ENCODE results near the gene SMAD3. TPM values are rescaled to one million over a fixed set of nuclear protein-coding genes. Genes with fewer than 3 reads are reported as not detected.
A peak's percentile ranks its signal among the peaks of the same experiment; 100 is the strongest.

Gene SMAD3
- total RNA-seq, 2 donors from 2014 or later = 57.0 to 94.9 TPM

DNA sequence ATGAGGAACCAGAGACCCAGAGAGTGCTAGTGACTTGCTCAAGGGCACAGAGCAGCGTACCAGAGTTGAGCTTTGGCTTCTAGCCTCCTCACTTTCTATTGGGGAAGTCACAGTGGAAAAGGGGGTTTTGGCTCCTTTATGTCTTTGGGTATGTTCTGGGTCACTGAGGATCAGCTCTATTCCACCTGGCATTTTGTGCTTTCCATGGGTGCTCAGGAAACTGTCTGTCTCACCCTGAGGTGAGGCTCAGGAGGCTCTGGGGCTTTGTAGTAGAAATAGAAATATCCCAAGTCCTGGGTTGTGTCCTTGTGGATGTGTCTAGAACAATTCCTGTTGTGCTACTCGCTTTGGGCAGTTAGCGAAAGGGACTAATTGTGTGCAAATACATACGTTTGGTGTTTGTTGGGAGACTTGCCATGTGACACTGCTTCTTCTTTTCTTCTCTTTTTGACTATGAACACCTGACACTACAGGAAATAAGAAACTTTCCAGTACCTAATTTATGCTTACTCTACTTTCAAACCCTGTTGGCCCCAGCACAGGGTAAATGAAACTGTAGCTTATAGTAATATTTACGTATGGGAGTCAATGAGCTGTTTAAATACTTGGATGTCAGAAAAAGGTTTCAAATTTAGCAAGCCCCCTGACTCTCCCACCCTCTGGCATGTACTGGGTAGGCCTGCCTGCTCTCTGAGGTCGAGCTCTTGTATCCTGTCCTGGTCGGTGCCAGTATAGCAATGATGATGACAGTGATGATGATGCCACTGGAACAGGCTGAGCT lies 35.6 kb downstream of the SMAD3 start:
- Mint-ChIP-seq H3K4me1 (peaks cover 47% of the 10 kb centered on the region), H3K27ac (no peak overlapping the region), H3K9me3 (no peaks in the 10 kb centered on the region), H3K36me3 (ENCODE audit: low read depth) (peaks cover 58% of the 10 kb centered on the region), H3K27me3 (no peaks in the 10 kb centered on the region), H3K4me3 (no peak overlapping the region)
- peak; percentile 76 for ATAC-seq (replicated peaks)

DNA sequence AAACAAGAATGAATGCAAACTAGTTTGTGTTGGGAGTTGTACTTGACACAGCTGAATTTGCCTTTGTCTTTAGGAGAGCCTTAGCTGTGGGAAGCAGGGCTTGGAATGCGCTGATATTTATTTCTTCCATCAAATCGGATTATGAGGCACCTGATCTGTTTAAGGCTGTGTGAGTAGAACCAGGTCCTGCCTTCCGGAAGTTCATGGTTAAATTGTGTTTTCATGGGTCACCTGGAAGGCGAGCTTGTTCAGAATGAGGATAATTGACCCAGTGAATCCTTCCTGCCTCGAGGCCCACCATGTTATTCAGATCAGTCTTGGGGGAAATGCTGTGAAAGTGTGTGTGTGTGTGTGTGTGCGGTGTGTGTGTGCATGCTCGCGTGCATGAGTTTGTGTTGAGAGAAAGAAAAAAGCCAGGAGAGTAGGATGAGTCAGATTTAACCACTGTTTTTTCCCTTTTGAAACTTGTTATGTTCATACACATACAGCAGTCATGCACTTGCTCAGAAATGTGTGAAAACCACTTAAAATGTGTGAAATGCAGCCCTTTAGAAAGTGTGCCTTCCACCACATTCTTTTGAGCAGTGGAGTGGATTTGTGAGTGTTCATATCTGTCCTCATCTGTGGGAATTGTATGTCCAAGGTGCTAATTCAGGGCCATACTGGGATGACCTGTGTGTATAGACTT lies 36.7 kb downstream of the SMAD3 start:
- Mint-ChIP-seq H3K27ac (no peak overlapping the region), H3K4me1 (peaks cover 49% of the 10 kb centered on the region), H3K27me3 (no peaks in the 10 kb centered on the region), H3K9me3 (no peaks in the 10 kb centered on the region), H3K4me3 (no peak overlapping the region), H3K36me3 (ENCODE audit: low read depth) (peaks cover 60% of the 10 kb centered on the region)
- peak; percentile 56 for ATAC-seq (replicated peaks)

DNA sequence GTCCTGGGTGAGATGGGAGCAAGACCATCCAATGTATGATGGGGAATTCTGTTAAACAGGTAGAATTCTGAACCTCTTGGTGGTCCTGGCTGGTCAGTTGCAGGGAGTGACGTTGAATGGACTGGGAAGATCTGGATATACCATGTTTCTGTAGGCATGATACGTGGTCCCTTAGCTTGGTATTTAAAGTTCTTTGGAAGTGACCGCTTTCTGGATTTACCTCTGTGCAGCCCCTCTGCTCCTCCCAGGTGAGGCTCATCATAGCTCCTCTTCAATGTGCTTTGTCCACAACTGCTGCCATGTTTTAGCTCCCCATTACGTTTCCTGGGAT lies 37.2 kb downstream of the SMAD3 start:
- Mint-ChIP-seq H3K36me3 (ENCODE audit: low read depth) (peaks cover 55% of the 10 kb centered on the region), H3K27me3 (no peaks in the 10 kb centered on the region), H3K9me3 (no peaks in the 10 kb centered on the region), H3K4me3 (no peak overlapping the region), H3K4me1 (peaks cover 46% of the 10 kb centered on the region), H3K27ac (no peak overlapping the region)
- no peak for ATAC-seq (replicated peaks)

DNA sequence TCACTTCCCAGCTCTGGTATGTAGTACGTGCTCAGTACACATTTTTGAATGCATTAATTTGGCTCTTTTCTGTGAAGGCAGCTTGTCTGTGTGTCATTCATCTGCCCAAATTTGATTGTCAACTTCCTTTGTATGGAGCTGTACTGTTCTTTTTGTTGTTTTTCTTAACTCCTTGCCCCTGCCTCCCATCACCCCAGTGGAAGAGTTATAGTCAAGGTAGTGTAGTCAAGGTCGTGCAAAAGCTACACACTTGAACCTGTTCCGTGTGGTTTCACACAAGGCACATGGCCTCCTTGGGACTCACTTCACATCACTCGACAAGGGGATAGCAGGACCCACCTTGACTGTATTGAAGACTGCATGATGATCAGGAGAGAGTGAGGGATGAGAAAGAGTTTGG lies 37.6 kb downstream of the SMAD3 start:
- peaks cover 44% of the 10 kb centered on the region for H3K4me1 Mint-ChIP-seq

DNA sequence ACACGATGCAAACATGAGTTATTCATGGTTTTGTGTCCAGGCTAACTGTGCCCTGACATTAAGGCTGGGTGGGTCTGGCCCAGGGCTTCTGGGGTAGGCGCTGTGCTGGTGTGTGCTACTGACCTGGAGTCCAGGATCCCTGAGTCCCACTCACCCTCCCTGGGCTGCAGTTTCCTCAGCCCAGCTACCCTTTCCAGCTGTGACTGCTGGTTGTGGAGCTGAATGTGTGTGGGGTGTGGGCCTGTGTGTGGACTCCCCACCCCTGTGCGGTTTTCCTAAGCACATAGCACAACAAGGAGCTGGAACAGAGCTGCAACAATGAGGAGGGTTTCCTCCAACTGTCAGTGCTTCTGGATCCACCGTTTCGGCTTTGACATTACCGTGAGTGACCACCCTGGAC lies 38.0 kb downstream of the SMAD3 start:
- Mint-ChIP-seq H3K9me3 (no peaks in the 10 kb centered on the region), H3K4me1 (peaks cover 44% of the 10 kb centered on the region), H3K27ac (no peak overlapping the region), H3K36me3 (ENCODE audit: low read depth) (peaks cover 50% of the 10 kb centered on the region), H3K27me3 (no peaks in the 10 kb centered on the region), H3K4me3 (no peak overlapping the region)
- ATAC-seq (replicated peaks) = no peak

More for the DNA sequence above, 37.6 kb downstream of the SMAD3 start:
- no peak overlapping the region for H3K27ac Mint-ChIP-seq
- H3K9me3 Mint-ChIP-seq = no peaks in the 10 kb centered on the region
- H3K4me3 Mint-ChIP-seq = no peak overlapping the region
- ATAC-seq (replicated peaks) = no peak
- H3K36me3 Mint-ChIP-seq (ENCODE audit: low read depth) = peaks cover 50% of the 10 kb centered on the region
- no peaks in the 10 kb centered on the region for H3K27me3 Mint-ChIP-seq

DNA sequence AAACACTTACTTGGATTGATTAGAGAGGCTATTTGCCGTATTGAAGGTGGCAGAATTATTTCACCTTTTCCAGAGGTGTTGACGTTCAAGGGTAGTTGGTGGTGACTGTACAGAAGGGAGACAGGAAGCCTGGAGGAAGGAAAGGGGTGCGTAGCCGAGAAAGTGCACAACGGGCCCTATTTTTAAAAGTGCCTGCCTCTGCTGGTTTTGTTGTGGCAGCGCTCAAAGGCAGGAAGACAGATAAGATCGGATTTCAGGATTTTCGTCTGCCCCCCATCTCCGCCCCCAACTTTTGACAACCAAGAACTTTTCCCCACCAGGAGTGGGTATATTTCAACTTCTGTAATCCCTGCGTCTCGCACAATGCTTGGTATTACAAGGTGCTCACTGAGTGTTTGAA lies 38.5 kb downstream of the SMAD3 start:
- H3K27ac Mint-ChIP-seq = no peak overlapping the region
- H3K4me1 Mint-ChIP-seq = peaks cover 44% of the 10 kb centered on the region
- no peaks in the 10 kb centered on the region for H3K9me3 Mint-ChIP-seq
- H3K4me3 Mint-ChIP-seq = no peak overlapping the region
- H3K27me3 Mint-ChIP-seq = no peaks in the 10 kb centered on the region
- no peak for ATAC-seq (replicated peaks)
- H3K36me3 Mint-ChIP-seq (ENCODE audit: low read depth) = peaks cover 48% of the 10 kb centered on the region

DNA sequence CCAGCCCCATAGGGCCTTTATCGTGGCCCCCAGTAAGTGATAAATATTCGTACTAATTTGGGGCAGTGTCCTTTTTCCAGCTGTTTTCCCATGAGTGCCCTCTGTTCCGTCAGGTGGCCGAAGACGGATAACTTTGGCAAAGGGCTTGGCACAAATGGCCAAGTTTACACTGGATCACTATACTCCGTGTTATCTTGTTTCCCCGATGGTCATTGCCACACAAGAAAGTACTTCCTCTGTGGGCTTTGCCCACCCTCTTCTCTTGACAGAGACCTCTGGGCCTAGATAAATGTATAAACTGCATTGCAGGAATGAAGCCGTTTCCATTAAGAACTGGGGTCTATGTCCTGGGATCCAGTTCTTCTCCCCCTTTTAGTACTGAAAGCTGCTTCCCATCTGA lies 39.1 kb downstream of the SMAD3 start:
- Mint-ChIP-seq H3K27me3 (no peaks in the 10 kb centered on the region), H3K4me3 (no peak overlapping the region), H3K27ac (no peak overlapping the region), H3K9me3 (no peaks in the 10 kb centered on the region), H3K4me1 (peaks cover 42% of the 10 kb centered on the region), H3K36me3 (ENCODE audit: low read depth) (peaks cover 42% of the 10 kb centered on the region)
- ATAC-seq (replicated peaks) = no peak

DNA sequence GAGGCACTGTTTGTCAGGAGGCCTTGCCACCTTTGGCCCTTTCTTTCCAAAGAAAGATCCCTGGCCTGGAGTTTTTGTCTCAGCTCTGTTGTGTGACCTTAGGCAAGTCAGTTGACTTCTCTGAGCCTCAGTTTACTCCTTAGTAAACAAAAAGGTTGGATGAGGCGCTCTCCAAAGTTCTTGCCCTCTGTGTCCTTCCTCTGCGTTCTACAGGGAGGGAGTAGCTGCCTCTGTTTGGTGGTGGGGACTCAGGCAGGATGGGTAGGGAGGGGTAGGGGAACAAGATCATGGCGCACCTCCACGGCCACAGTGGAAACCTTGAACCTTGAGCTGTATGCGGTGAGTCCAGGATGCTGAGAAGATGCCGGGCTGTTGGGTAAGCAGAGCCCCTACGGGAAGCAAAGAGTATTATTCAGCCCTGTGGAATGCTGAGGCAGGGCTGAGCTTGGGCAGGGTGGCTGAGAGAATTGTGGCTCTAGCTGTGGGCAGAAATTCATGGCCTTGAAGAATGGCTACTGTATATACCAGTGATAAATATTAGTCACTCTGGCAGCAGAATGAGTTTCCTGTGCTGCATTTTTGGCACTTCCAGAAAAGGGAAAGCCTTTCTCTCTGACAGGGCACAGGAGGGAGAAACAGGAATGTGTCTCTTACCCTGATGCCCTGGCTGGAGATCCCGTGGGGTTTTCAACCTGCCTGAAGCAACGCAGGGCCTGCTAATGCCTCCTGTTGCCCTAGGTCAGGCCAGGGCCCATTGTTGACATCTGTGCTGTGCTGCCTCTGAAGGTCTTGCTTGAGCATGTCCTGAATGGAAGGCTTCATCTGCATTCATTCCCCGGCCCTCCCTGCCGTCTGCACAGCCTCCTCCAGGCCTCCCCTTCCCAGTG lies 39.9 kb downstream of the SMAD3 start:
- Mint-ChIP-seq H3K27me3 (no peaks in the 10 kb centered on the region), H3K36me3 (ENCODE audit: low read depth) (peaks cover 40% of the 10 kb centered on the region), H3K4me1 (peaks cover 47% of the 10 kb centered on the region), H3K4me3 (no peak overlapping the region), H3K27ac (no peak overlapping the region), H3K9me3 (no peaks in the 10 kb centered on the region)
- ATAC-seq (replicated peaks) = no peak

DNA sequence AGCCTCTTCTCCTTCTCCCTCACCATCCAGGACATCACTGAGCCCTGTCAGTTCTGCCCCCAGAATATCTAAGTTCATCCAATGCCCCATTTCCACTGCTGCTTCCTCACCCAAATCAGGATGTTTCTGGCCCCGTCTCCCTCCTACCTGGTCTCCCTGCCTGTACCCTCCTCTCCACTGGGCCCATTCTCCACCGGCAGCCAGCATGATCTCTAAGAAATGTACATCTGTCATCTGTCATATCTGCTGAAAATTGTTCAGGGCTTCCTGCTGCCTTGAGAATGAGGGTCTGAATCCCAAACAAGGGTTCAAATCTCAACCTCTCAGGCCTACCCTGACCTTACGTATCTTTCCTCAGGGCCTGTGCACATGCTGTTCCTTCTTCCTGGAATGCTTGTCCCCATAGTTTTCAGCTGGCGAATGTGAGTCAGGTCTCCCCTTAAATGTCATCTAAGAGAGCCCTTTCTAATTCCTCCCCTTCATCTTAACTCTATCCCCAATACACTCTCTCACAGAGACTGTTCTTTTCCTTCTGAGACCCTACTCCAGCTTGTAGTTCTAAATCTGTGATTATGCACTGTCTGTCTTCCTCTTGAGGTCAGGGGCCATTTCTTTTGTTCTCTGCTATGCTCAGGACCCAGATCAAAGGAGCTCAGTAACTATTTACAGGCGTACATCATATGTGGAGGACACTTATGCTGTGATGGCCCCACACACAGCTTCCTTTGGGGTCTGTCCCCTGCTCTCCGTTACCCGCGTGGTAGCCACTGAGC lies 40.8 kb downstream of the SMAD3 start:
- Mint-ChIP-seq H3K36me3 (ENCODE audit: low read depth) (peaks cover 44% of the 10 kb centered on the region), H3K4me1 (peaks cover 56% of the 10 kb centered on the region)

DNA sequence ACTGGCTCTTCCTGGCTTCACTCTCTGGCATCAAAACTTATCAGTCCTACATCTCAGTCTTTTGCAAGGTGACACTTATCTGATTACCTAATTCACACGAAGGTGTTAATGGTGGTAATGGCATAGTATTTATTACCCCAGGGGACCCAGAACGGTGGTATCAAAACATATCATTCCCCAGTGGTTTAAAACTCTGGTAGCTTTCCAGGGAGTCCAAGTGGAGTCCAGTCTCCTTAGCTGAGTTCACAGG lies 41.3 kb downstream of the SMAD3 start:
- Mint-ChIP-seq H3K36me3 (ENCODE audit: low read depth) (peaks cover 46% of the 10 kb centered on the region), H3K4me3 (no peak overlapping the region)
- no peak for ATAC-seq (replicated peaks)

More for the DNA sequence above, 40.8 kb downstream of the SMAD3 start:
- Mint-ChIP-seq H3K27me3 (no peaks in the 10 kb centered on the region), H3K4me3 (no peak overlapping the region), H3K9me3 (no peaks in the 10 kb centered on the region), H3K27ac (no peak overlapping the region)
- no peak for ATAC-seq (replicated peaks)

DNA sequence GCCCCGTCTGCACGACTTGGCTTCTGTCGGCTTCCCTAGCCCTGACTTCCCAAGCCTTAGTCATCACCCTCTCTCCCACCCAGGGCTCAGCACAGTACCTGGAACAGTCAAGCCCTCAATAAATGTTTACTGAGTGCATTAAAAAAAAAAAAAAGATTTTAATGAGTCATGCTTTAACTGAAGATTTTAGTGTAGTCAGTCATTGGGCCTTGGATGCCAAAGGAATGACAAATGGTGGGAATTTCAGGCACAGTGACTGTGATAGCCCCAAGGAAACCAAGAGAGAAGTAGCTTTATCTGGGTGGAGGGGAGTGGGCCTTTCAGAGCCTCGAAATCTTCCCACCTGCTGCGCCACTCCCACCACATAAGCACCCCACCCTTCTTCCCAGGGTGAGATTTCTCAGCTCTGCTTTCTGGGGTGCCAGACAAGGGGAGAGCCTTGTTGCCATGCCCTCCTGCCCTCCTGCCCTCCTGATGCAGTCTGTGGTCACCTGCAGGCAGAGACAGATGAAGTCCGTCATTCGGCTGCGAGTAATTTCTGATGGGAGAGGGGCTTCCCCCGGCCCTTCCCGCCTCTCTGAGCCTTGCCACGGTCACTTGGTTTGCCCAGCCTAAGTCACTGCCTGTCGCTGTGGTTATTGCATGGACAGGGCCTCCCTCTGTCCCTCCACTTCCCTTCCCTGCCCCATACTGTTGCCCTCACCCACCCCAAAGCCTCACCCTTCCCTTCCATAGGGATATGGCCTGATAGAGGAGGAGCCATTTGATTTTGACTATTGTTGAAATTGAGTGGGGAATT lies 41.8 kb downstream of the SMAD3 start:
- Mint-ChIP-seq H3K27me3 (no peaks in the 10 kb centered on the region), H3K36me3 (ENCODE audit: low read depth) (peaks cover 46% of the 10 kb centered on the region), H3K4me3 (no peak overlapping the region), H3K9me3 (no peaks in the 10 kb centered on the region), H3K4me1 (peaks cover 62% of the 10 kb centered on the region), H3K27ac (no peak overlapping the region)
- ATAC-seq (replicated peaks) = peak; percentile 5

More for the DNA sequence above, 41.3 kb downstream of the SMAD3 start:
- H3K4me1 Mint-ChIP-seq = peaks cover 61% of the 10 kb centered on the region
- H3K27ac Mint-ChIP-seq = no peak overlapping the region
- H3K27me3 Mint-ChIP-seq = no peaks in the 10 kb centered on the region
- H3K9me3 Mint-ChIP-seq = no peaks in the 10 kb centered on the region

DNA sequence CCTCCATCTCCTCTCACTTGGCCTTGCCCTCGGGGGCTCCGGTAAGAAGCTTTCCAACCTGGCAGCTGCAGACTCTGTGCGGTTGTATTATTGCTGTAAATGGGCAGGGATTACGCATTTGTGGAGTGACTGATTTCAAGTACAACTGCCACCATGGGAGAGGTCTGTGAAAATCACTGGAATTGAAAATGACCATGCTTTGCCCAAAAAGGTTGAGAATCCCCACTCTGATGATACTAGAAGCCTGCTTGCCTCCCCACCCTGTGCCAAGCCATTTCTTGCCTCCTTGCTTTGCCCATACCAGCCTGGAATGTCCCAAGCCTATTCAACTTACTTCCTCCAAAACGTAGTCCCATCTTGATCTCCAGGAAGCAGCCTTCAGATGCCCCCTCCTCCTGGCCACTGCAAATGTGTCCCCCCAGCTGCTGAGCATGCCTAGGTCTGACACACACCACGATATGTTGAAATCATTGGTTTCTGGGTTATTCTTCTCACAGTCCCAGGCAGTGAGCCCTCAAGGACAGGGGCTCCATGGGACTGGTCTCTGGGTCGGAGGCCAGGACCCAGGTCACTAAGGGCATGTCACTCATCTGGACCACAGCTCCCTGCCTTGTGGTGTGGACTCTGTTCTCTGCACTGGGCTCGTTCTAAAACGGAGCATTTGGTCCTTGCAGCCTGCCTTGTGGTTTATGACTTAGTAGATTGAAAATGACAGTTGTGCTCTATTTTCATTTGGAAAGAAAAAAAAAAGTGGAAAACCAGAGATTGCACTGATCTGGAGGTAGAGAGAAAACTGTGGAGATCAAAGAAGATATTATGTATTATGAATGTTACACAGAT lies 42.9 kb downstream of the SMAD3 start:
- H3K27me3 Mint-ChIP-seq = no peaks in the 10 kb centered on the region
- H3K4me3 Mint-ChIP-seq = no peak overlapping the region
- H3K9me3 Mint-ChIP-seq = no peaks in the 10 kb centered on the region
- peaks cover 63% of the 10 kb centered on the region for H3K4me1 Mint-ChIP-seq
- no peak for ATAC-seq (replicated peaks)
- H3K36me3 Mint-ChIP-seq (ENCODE audit: low read depth) = peaks cover 48% of the 10 kb centered on the region
- no peak overlapping the region for H3K27ac Mint-ChIP-seq
